Stimulated activated CD8-positive, alpha-beta memory T cell treated with anti-CD3 and anti-CD28 coated beads, Interleukin-4, amount 100 ng/mL, for 1 hour (primary cell): ENCODE measurements around the gene SPON1.
"Not testable (repeated sequence)": the region's sequence is repeated elsewhere in the genome, so short reads cannot be mapped to it uniquely, and the experiment has no call there.

ENCODE experiments used
- DNase-seq, 2 donors: peaks; one replicate each; pipeline ENCODE4 v3.0.0-alpha.2; 2020; ENCODE audit warnings: low read depth in 2 of 2, low spot score in 1 of 2

The SPON1 gene

GRCh38 chr11:14267861-14268635, 305.5 kb downstream of the SPON1 start:
- no peak for DNase-seq

DNA sequence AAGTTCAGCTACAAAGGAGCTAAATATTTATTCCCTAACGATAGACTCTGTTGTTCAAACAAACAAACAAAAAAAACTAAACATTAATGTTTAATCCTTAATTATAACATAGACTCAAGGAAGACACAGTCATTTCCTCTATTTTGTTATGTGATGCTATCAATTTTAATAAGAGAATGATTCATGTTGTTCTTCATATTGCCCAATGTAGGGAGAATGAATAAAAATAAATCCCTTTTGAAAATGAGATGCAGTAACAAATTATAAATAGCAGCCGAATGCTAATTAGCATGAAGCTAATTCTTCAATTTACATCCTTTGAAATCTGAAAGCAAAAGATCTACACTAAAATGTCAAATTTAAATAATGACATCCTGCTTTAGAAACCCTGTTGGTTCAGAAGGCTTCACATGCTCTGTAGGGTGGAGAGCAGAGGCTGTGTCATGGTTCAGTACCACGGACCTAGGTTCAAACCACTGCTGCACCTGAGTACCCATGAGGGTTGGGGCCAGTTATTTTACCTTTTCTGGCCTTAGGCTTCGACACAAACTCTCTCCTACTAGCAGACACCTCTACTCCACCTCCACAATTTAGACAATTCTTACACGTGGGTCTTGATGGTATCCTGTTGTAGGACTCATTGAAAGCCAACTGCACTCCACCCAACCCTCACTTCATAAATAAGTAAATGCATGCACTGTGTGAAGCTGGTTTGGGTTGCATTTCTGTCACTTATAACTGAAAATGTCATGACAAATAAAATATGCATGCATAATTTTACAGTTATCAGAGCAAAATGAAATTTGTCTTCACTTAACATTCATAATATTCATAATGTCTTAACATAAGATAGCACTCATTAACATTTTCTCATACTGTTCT, 307.4 kb downstream of the SPON1 start:
- DNase-seq = no peak

GRCh38 chr11:14270690-14271542, 308.4 kb downstream of the SPON1 start:
- no peak for DNase-seq

- DNase-seq = no peak
Observed at GRCh38 chr11:14273895-14274294, 311.4 kb downstream of the SPON1 start.

- DNase-seq = no peak
Observed at GRCh38 chr11:14275076-14275475, 312.6 kb downstream of the SPON1 start.

GRCh38 chr11:14278869-14279268, 316.3 kb downstream of the SPON1 start:
- DNase-seq = not testable (repeated sequence)

- no peak for DNase-seq
Observed at GRCh38 chr11:14288189-14288935, 325.8 kb downstream of the SPON1 start.

DNA sequence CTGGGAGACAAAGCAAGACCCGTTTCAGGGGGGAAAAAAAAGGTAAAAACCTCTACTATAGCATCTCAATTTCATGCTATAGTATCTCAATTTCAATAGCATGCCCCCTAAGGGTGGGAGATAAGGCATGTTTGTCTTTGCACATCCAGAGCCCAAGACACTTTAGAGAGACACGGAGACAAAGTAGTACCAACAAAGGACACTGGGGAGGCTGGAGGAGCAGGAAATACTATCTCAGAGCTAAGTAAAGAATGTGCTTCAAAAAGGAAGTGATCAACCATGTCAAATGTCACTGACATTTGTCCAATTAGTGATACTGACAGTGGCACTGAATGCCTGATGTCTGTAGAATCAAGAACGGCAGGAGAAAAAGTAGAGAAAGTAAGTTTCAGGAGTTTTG, 327.9 kb downstream of the SPON1 start:
- DNase-seq = no peak

GRCh38 chr11:14299921-14300320, 337.4 kb downstream of the SPON1 start:
- DNase-seq = no peak

DNA sequence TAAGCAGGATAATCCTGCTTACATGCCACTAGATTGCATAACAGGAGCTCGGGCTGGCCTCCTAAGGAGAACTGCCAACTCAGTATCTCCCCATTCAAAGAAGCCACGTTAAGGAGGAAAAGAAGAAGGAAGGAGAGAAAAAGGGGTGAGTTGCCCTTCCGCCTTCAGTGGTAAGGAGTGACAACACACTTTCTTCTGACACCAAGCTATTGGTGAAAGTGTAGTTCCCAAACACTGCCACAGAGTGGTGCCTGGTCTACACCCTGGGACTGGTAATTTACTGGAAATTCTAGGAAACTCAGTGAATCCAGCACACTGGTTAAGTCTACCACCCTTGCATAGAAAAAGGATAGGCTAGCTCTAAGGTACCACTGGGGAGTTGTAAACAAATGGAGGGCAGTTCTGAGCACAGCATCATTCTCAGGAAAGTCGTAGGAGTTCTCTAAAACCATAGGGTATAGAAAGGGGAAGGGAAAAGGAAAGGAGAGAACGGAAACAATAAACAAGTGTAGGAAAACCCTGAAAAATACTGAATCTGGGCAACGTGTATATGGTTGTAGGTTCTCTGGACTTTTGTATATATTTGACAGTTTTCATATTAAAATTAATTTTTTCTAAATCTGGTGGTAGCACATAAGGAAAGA, 338.3 kb downstream of the SPON1 start:
- no peak for DNase-seq

DNA sequence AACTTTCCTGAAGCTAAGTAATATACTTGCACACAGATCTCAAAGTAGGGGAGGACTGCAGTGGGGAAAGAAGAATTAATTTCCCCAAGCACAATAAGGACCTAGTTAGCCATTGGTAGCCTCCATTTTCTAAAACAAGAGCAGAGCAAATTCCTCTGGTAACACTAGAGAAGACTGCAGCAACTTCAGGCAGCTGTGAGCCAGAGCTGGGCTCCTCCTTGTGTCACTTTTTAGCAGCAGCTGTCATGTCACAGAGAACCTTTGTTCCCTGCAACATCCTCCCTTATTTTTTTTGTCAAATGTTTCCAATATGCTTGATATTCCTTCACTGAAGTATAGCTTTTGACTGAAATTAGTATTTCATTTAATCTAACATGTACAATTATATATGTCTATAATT, 342.1 kb downstream of the SPON1 start:
- DNase-seq = no peak

- DNase-seq = no peak
Observed at GRCh38 chr11:14305649-14306048, 343.1 kb downstream of the SPON1 start.

- no peak for DNase-seq
Observed at GRCh38 chr11:14306481-14306880, 344.0 kb downstream of the SPON1 start.

GRCh38 chr11:14308114-14308896, 345.8 kb downstream of the SPON1 start:
- no peak for DNase-seq

DNA sequence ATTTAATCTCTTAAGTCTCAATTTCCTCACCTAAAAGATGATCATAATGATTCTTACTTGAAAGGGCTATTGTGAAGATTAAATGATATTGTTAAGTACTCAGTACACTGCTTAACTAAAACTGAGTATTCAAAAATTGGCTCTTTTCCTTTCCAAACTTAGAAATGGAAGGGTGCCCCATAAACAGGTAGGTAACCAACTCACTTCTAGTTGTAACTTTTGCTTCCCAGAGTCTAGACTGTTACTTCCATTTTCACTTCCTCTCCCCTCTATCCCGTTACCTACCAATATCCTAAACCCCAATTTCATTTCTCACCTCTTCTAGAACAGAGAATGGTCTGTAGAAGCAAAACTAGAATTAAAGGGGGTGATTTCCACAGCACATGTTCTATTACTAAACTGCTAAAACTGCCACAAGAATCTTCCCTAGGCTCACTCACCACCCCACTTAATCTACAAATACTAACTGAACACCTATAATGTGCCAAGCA, 346.4 kb downstream of the SPON1 start:
- no peak for DNase-seq

DNA sequence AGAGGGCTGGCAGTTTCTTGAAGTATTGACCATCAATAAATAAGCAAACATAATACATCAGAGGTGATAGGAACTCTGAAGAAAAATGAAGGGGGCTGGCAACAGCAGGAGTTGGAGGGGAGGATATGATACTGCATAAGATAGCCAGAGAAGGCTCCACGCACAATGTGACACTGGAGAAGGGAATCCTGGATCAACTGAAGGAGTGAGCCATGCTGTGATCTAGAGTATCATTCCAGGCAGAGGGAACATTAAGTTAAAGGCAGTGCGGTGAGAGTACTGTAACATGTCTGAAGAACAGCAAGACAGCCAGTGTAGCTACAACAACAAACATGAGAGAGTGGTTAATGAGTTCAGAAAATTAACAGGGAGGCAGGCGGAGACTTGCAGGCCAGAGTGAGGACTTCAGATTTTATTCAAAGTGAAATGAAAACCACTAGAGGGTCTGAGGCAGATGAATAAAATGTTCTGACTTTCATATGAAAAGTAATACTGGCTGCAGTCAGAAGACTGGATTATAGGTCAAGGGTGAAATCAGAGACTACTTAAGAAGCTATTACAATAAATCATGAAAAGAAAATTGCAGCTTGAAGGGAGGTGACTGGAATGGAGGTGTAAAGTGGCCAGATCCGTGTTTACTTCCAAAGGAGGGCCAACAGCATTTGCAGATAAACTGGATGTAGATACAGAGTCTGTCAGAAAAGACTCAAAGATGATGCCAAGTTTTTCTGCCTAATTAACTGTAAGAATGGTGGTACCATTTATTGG, 347.1 kb downstream of the SPON1 start:
- no peak for DNase-seq

GRCh38 chr11:14310679-14311078, 348.2 kb downstream of the SPON1 start:
- no peak for DNase-seq

DNA sequence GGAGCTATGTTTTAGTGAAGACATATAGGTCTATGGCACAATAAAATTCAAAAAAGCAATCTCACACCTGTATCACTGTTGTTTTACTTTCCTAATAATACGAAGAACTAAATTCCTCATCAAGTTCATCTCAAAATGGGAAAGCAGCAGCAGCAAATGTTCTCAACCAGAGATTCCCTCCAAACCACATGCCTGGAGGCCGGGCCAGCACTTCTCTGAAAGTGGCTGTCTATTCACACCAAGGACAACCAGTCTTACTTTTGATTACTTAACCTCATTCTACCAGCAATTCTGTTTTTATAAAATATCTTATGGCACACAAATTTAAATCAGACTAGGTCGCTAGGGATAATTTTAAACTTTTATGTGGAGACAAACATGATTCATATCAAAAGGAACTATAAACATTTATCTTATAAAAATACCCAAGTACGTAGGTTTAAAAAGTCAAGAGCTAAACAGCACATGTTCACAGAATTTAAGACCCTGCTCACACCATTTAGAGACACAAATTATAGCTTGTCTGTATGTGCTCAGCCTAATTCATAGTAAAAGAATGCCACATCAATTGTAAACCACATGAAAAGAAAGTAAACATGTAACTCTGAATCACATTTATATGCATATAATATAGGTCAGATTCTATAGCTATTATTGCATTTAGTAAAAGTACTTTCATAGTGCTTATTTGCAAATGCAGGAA, 350.4 kb downstream of the SPON1 start:
- no peak for DNase-seq
